A204.1 (cell line): ENCODE results near the gene NCAPG2.
"Not testable (repeated sequence)": the region's sequence is repeated elsewhere in the genome, so short reads cannot be mapped to it uniquely, and the experiment has no call there.

ENCODE experiments used
- FAIRE-seq: peaks from 2 replicates; lab custom pipeline; 2012; peaks lifted over from hg19 to GRCh38; lab: Jason Lieb, UNC

NCAPG2 gene

DNA sequence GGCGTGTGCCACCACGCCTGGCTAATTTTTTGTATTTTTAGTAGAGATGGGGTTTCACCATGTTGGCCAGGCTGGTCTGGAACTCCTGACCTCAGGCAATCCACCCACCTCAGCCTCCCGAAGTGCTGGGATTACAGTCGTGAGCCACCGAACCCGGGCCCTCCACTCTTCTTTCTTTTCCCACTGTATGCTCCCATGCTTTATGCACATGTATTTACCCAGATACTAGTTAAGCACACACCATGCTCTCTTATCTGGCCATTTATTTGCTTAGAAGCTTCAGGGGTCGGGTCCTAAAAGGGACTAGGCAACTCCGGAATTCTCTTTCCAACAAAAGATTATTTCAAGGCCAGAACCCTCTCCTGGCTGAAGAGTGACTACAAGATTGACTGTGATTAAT, 78.3 kb downstream of the NCAPG2 start:
- not testable (repeated sequence) for FAIRE-seq

DNA sequence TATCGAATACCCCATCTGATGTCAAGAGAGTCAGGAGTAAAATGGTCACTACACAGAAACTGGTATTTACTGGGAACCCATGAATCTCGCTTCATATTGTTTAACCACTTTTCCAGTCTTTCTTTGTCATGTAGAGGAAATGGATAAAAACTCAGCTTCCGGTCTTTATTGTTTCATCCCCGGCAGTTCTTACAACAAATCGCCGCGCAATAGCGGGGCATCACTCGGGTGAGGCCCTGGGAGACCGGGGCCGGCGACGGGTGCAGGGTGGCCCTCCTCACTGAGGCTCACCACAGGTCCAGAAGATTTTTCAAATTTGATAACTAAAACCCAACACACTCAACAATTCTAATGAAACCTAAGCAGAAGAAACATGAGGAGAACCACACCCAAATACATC, 81.4 kb downstream of the NCAPG2 start:
- no peak for FAIRE-seq

GRCh38 chr7:158620839-158621441, 83.7 kb downstream of the NCAPG2 start:
- peak; percentile 94 for FAIRE-seq

DNA sequence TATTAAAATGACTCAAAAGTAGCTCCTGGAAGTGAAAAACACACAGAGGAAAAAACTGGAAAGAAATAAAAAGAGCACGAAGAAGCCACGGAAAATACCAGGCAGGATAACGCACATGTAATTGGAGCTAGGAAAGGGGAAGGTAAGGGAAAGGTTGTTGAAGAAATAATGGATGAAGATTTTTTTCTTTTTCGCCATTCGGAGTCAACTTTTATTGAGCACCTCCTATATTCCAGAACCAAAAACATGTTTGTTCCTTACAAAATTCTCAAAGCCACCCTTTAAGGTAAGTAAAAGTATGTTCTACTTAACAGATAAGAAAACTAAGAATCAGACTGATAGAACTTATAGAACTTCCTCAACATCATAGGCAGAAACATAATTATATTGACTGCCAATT, 84.2 kb downstream of the NCAPG2 start:
- FAIRE-seq: no peak

DNA sequence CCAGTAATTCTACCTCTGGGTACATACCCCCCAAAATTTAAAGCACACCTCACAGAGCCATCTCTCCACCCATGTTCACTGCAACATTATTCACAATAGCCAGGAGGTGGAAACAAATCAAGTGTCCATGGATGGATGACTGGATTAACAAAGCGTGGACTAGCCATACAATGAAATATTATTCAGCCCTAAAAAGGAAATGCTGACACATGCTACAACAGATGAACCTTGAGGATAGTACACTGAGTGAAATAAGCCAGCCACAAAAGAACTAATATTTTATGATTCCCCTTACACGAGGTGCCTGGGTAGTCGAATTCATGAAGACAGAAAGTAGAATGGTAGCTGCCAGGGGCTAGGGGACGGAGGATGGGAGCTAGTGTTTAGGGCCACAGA, 85.9 kb downstream of the NCAPG2 start:
- FAIRE-seq: no peak

DNA sequence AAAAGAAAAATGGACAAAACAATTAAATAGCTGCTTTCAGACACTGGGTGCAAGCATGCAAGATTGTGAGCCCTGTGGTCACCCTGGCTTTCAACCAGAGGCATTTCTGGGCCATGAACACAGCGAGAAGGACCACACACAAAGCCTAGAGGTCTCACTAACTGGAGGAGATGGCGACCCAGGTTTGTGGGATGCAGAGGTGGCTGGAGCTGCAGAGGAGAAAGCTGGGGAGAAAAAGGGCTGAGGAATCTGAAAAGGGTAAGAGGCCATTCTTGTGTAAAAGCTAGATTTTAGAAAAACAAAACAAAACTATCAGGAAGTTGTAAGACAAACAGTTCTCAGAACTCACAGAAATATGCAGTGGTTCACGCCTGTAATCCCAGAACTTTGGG, 86.9 kb downstream of the NCAPG2 start:
- no peak for FAIRE-seq

- FAIRE-seq: no peak
Observed at GRCh38 chr7:158616050-158616449, 88.6 kb downstream of the NCAPG2 start.

- FAIRE-seq: no peak
Observed at GRCh38 chr7:158614700-158615099, 89.9 kb downstream of the NCAPG2 start.

DNA sequence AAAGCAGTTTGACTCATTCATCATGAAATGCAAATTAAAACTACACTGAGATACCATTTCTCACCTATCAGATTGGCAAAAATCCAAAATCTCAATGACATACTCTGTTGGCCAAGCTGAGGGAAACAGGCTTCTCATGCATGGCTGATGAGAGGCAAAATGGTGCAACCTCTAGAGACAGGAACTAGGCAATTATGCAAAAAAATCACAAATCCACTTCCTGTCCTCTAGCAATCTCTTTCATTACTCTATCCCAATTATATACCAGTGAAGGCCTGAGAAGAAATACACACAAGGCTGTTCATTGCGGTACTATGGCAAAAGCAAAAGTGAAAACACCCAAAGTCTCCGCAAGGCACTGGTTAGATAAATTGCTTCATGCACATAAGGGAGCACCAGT, 91.1 kb downstream of the NCAPG2 start:
- no peak for FAIRE-seq

DNA sequence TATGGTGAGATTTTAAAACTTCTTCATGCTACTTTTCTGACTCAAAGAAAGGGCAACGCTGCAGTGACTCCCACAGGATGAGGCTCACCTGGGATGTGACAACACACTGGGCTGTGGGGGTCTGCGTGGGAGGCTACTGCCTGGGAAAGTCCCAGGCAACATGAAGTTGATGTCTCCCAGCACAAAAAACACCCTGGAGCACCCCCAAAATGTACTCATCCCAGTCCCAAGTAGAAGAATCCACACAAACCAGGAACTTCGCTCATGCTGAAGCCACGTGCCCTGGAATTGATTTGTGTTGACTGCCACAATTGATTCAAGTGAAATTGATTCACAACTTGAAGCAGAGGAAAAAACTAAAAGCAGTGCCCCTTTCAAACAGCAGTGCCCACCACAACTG, 92.1 kb downstream of the NCAPG2 start:
- no peak for FAIRE-seq

DNA sequence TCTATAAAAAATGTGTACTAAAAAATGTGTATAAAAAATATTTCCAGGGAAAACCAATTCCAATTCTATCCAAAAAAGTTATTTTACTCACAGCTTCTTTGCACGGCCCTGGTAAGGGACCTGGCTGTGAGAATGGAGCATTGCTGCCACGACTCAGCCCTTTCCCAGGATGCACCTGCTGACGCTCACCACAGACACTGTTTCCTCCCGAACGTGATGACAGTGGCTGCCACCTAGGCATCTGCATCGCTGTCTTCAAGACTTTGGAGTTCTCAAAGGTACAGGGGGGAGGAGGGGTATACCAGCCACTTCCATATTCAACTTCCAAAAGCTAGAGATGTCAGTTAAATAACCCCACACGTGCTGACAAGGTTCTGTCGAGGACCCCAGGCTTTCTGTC, 93.1 kb downstream of the NCAPG2 start:
- FAIRE-seq: no peak

DNA sequence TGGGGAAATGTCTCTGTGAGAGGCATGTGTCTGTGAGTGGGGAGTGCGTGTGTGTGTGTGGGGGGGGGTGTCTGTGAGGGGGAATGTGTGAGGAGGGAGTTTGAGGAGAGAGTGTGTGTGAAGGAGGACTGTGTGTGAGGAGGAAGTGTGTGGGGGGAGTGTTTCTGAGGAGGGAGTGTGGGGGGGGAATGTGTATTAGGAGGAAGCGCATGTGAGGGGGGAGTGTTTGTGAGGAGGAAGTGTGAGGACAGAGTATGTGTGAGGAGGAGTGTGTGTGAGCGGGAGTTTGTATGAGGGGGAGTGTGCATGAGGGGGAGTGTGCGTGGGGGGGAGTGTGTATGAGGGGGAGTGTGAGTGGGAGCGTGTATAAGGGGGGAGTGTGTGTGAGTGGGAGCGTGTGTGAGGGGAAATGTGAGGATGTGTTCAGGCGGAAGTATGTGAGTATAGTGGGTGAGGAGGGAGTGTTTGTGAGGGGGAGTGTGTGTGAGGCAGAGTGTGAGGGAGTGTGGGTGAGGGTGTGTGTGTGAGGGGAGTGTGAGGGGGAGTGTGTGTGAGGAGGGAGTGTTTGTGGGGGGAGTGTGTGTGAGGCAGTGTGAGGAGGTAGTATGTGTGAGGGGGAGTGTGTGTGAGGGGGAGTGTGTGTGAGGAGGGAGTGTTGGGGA, 95.2 kb downstream of the NCAPG2 start:
- no peak for FAIRE-seq

GRCh38 chr7:158607563-158607962, 97.0 kb downstream of the NCAPG2 start:
- FAIRE-seq: no peak

GRCh38 chr7:158606671-158607424, 97.8 kb downstream of the NCAPG2 start:
- no peak for FAIRE-seq

DNA sequence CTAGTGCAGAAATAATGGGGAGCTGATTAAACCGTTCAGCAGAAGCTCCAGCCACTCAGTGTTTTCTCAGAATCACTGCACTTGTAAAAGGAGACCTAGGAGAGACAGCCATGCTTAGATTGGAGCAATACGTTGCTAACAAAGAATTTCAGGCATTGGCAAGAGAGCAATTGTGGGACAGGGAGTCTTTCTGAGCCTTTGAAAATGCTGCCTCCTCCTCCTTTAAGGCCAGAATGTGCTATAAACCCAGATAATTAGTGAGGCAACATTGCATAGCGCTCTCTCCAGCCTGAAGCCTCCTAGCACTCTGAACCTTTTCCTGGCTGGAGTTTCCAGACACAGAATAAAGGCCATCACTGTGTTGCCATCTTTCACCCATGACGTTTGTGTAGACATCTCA, 98.5 kb downstream of the NCAPG2 start:
- FAIRE-seq: no peak

DNA sequence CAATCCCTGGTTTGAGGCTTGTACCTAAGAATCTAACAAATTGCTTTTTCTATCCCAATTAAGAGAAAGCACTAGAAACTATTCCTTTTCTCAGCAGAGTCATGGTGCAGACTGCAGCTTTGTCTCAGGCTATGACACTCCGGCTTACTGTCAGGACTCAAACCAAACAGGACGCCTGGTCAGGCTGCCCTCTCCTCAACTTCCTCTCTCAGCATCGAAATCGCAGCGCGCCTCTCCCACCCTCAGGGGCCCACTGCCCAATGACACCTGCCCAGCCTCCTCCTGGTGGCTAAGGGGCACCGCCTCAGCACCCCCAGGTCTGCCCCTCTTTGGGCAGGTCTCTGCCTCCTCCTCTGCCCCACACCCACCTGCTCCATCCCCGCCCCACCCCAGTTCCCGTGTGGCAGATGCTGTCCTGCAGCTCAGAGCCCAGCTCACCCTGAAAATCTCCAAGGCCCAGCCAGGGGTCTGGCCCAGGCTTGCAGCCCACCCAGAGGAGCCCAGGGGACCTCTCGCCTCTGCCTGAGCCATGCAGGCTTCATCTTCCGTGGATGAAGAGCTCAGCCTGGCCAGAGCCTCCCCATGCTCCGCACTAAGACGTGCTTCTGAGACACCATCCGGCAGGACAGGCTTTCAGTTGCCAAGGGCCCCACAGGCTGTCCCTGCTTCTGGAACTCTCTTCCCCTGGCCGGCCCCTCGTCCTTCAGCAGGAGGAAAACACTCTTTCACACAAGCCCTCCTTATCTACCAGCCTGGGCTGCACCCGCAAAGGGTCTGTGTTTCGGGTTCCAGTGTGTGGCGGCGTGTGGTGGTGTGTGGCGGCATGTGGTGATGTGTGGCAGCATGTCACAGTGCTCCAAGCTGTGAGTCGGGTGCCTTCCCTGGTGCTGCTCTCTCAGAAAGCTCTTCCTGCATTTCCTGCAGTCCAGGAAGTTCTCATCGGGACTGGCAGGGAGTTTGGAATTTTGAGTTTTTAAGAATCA, 100.5 kb downstream of the NCAPG2 start:
- FAIRE-seq: no peak

DNA sequence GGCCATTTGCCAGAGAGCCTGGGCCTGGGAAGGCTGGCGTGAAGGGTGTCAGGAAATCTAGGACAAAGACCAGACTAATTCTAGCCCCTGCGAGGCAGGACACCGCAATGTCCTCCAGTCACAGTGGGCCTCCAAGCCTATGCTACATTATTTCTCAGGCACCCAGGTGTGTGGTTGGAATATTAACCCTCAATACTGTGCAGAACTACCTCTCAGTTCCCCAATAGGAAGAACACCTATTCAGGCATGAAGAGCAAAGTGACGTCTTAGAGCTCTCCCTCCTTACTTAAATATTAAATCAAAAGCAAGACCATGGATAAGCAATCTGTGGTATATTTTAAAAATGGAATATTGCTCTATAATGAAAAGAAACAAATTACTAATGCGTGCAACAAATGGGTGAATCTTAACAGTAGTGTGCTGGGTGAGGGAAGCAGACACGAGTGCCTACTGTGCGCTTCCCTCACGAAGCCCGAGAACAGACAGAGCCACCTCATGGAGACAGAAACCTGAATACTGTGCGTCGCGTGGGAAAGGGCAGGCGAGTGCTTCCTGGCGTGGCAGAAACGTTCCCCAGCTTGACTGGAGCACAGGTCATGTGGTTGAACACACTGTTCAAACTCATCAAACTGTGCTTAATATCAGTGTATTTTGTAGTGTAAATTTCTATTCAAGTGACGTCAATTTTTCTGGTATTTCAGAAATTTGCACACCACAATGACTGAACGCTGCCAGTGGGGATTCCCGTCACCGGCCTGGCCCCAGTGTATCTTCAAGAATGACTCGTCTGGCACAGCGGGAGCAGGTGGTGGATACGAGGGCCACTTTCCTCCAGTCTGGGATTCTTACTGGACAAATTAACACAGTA, 101.5 kb downstream of the NCAPG2 start:
- FAIRE-seq: no peak

- FAIRE-seq: no peak
Observed at GRCh38 chr7:158602041-158602440, 102.6 kb downstream of the NCAPG2 start.

- no peak for FAIRE-seq
Observed at GRCh38 chr7:158601090-158601489, 103.5 kb downstream of the NCAPG2 start.

DNA sequence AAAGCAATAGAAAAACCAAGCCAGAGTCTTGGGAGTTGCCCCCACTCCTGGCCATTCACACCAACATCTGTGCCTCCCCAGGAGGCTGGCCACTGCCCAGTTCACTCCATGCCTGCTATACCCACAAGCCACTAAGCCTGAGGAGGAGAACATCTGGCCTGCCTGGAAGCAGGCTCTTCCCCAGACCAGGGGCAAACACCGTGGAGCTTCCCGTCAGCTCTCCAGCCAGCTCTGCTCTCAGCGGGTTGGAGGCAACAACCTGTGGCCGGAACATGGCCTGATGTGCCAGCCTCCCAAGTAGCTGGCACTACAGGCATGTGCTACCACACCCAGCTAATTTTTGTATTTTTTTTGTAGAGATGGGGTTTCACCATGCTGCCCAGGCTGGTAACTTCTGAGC, 107.9 kb downstream of the NCAPG2 start:
- FAIRE-seq: no peak

- FAIRE-seq: no peak
Observed at GRCh38 chr7:158596309-158596708, 108.3 kb downstream of the NCAPG2 start.

DNA sequence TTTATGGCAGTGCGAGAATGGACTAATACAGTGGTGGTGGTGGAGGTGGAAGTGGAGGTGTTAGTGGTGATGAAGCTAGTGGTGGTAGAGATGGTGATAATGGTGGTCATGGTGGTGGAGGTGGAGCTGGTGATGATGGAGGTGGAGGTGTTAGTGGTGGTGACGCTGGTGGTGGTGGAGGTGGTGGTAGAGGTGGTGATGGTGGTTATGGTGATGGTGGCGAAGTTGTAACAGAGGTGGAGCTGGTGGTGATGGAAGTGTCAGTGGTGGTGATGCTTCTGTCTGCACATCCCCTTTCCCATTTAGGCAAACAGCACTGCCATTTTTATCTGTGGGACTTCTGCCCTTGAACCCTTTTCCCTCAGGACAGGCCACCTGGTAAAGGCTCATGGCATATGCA, 109.5 kb downstream of the NCAPG2 start:
- no peak for FAIRE-seq
